Uterus (tissue), 2 donors: ENCODE data around the gene ABCC8.

Experiments used
- POLR2A ChIP-seq, 2 donors: fragments of 450-650 bp; IDR thresholded peaks; one replicate each; pipeline ENCODE4 v1.6.1; 2016; ENCODE audit warnings: antibody characterized with exemption in 2 of 2, mild to moderate bottlenecking in 1 of 2, moderate library complexity in 1 of 2
- TF ChIP-seq, protein P1 (sequence below), 4 experiments: fragments of 200-600 bp in 2 of 4; fragments of 450-650 bp in 2 of 4; sonication (generic) in 2 of 4; IDR thresholded peaks; one replicate each; pipeline ENCODE4 v1.5.1; 2016 to 2019; ENCODE audit warnings: antibody characterized with exemption in 4 of 4, mild to moderate bottlenecking in 2 of 4, moderate library complexity in 1 of 4

DNA sequence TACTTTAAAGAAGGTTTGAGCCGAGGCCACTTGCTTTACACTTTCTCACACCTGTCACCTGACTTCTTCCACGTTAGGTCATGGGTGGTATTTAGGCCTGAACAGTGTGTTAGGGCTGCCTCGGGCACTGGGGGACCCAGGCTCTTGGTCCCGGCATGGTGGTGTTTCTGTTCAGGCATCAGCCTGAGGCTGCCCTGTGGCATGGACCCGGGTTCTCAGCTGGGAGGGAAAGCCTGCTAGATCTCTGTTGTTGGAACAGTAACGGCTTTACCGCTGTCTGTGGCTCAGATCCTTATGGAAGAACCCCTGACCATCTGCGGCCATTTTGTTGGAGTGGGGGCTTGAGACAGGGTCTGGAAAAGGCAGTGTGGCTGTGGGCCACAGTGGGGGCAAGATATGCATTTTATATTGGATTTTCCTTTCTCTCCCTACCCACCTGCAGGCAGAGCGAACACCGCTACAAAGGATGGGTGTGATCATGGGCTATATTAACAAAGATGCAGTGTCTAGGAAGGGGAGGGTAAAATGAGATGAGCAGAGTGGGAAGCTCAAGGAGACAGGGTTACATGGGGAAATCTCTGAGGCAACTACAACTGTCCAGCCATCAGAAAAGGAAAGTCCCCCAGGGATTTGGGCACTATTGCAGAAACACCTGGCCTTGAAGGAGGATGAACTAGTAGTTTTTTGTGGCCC is 86.5 kb downstream of the ABCC8 start:
- TF ChIP-seq POLR2A (IDR thresholded peaks at IDR 0.05): no peak
- TF ChIP-seq, protein P1, sequence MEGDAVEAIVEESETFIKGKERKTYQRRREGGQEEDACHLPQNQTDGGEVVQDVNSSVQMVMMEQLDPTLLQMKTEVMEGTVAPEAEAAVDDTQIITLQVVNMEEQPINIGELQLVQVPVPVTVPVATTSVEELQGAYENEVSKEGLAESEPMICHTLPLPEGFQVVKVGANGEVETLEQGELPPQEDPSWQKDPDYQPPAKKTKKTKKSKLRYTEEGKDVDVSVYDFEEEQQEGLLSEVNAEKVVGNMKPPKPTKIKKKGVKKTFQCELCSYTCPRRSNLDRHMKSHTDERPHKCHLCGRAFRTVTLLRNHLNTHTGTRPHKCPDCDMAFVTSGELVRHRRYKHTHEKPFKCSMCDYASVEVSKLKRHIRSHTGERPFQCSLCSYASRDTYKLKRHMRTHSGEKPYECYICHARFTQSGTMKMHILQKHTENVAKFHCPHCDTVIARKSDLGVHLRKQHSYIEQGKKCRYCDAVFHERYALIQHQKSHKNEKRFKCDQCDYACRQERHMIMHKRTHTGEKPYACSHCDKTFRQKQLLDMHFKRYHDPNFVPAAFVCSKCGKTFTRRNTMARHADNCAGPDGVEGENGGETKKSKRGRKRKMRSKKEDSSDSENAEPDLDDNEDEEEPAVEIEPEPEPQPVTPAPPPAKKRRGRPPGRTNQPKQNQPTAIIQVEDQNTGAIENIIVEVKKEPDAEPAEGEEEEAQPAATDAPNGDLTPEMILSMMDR (IDR thresholded peaks at IDR 0.05): no peak
